Liver (tissue), 9 donors: ENCODE results near the gene PARD3. TPM values are rescaled to one million over a fixed set of nuclear protein-coding genes. Genes with fewer than 3 reads are reported as not detected.
"Not testable (repeated sequence)": the region's sequence is repeated elsewhere in the genome, so short reads cannot be mapped to it uniquely, and the experiment has no call there.

Source experiments
- DNase-seq: peaks from one replicate; pipeline ENCODE4 v3.0.0-alpha.2; 2017; ENCODE audit warnings: low spot score
- H3K27ac ChIP-seq, 2 donors: one replicate each; pipeline ENCODE4 v1.7.0; 2013; ENCODE audit warnings: inconsistent platforms in 2 of 2, low read length in 2 of 2, control low read depth in 1 of 2, low read depth in 1 of 2, mild to moderate bottlenecking in 1 of 2
- H3K27me3 ChIP-seq, 4 donors: one replicate each; pipeline versions ENCODE4 v1.6.1 to v1.7.0; 2013; ENCODE audit warnings: low read length in 3 of 4, inconsistent platforms in 1 of 4, mild to moderate bottlenecking in 1 of 4, moderate library complexity in 1 of 4; ENCODE audit not compliant: control insufficient read depth in 4 of 4, insufficient read depth in 4 of 4
- H3K36me3 ChIP-seq, 4 donors: one replicate each; pipeline versions ENCODE4 v1.6.1 to v1.7.0; 2013; ENCODE audit warnings: low read length in 3 of 4, mild to moderate bottlenecking in 3 of 4, low read depth in 1 of 4, moderate library complexity in 1 of 4; ENCODE audit not compliant: control insufficient read depth in 4 of 4, insufficient read depth in 3 of 4
- H3K4me1 ChIP-seq, 4 donors: one replicate each; pipeline versions ENCODE4 v1.6.1 to v1.7.0; 2013; ENCODE audit warnings: low read length in 3 of 4, mild to moderate bottlenecking in 3 of 4, moderate library complexity in 1 of 4; ENCODE audit not compliant: control insufficient read depth in 4 of 4, insufficient read depth in 4 of 4
- H3K4me3 ChIP-seq, 3 donors: one replicate each; pipeline versions ENCODE4 v1.6.1 to v1.7.0; 2013; ENCODE audit warnings: low read length in 3 of 3, control low read depth in 1 of 3, low read depth in 1 of 3, mild to moderate bottlenecking in 1 of 3
- H3K9ac ChIP-seq, 2 donors: one replicate each; pipeline ENCODE4 v1.7.0; 2013; ENCODE audit warnings: low read length in 2 of 2, mild to moderate bottlenecking in 2 of 2, moderate library complexity in 2 of 2, control low read depth in 1 of 2, low read depth in 1 of 2
- H3K9me3 ChIP-seq, 4 donors: one replicate each; pipeline versions ENCODE4 v1.6.1 to v1.7.0; 2013; ENCODE audit warnings: low read length in 3 of 4; ENCODE audit not compliant: control insufficient read depth in 4 of 4
- CTCF ChIP-seq: fragments of 150-350 bp; IDR thresholded peaks from 2 replicates; pipeline ENCODE4 v1.5.1; 2017; ENCODE audit warnings: improper control_type of control experiment, low read depth, low read length; ENCODE audit not compliant: missing input control
- EGR1 ChIP-seq, 2 donors: IDR thresholded peaks; 2 replicates each; pipeline ENCODE4 v1.6.1; 2016 to 2018; ENCODE audit warnings: antibody characterized with exemption in 2 of 2, low read depth in 2 of 2
- GABPA ChIP-seq, 2 donors: IDR thresholded peaks in 1 of 2; conservative IDR thresholded peaks in 1 of 2; 2 replicates each; pipeline ENCODE4 v1.6.1; 2016; ENCODE audit warnings: antibody characterized with exemption in 2 of 2, mild to moderate bottlenecking in 1 of 2, moderate library complexity in 1 of 2
- HNF4G ChIP-seq: IDR thresholded peaks from 2 replicates; pipeline ENCODE4 v1.6.1; 2016; ENCODE audit warnings: antibody characterized with exemption
- JUND ChIP-seq, 2 donors: IDR thresholded peaks; 2 replicates each; pipeline ENCODE4 v1.6.1; 2016; ENCODE audit warnings: antibody characterized with exemption in 2 of 2
- MAX ChIP-seq: IDR thresholded peaks from 2 replicates; pipeline ENCODE4 v1.6.1; 2016; ENCODE audit warnings: antibody characterized with exemption
- NR2F2 ChIP-seq: IDR thresholded peaks from 2 replicates; pipeline ENCODE4 v1.6.1; 2016; ENCODE audit warnings: antibody characterized with exemption
- REST ChIP-seq: IDR thresholded peaks from 2 replicates; pipeline ENCODE4 v1.6.1; 2016; ENCODE audit warnings: antibody characterized with exemption, mild to moderate bottlenecking
- RXRA ChIP-seq, 2 donors: IDR thresholded peaks; 2 replicates each; pipeline ENCODE4 v1.6.1; 2017 to 2018; ENCODE audit warnings: antibody characterized with exemption in 2 of 2, mild to moderate bottlenecking in 1 of 2
- TAF1 ChIP-seq: conservative IDR thresholded peaks from 2 replicates; pipeline ENCODE4 v1.6.1; 2016; ENCODE audit warnings: antibody characterized with exemption, mild to moderate bottlenecking
- YY1 ChIP-seq: IDR thresholded peaks from 2 replicates; pipeline ENCODE4 v1.6.1; 2016; ENCODE audit warnings: antibody characterized with exemption, mild to moderate bottlenecking
- ZBTB33 ChIP-seq: IDR thresholded peaks from 2 replicates; pipeline ENCODE4 v1.6.1; 2016; ENCODE audit warnings: antibody characterized with exemption
- WGBS: extraction: QIAGEN DNeasy Blood & Tissue Kit; methylation state at CpG from one replicate; pipeline ENCODE4 v1.1.7; 2013; 5-methylcytosine and 5-hydroxymethylcytosine counted together
- polyA plus RNA-seq, 2 donors: library from polyadenylated mRNA; stranded (reverse) in 1 of 2; unstranded in 1 of 2; fragments of 200-250 nt in 1 of 2; fragments of >200 nt in 1 of 2; fragmentation: Nextera tagmentation in 1 of 2; extraction: Ambion mirVana in 1 of 2; gene quantifications; one replicate each; pipeline versions ENCODE4 v1.2.1 to v1.2.3, GENCODE V29; 2013 to 2015
- total RNA-seq, 2 donors: library from RNA; depleted of rRNA; stranded (reverse); fragments of >200 nt; gene quantifications; one replicate each; pipeline ENCODE4 v1.2.3, GENCODE V29; 2014
- donor health status: healthy.
- donor health status: healthy.
- donor health status: healthy.
- donor health status: healthy.
- donor health status: healthy.

PARD3 gene
- total and polyA plus RNA-seq, 4 donors = 12.3 to 43.8 (median 13.5) TPM

DNA sequence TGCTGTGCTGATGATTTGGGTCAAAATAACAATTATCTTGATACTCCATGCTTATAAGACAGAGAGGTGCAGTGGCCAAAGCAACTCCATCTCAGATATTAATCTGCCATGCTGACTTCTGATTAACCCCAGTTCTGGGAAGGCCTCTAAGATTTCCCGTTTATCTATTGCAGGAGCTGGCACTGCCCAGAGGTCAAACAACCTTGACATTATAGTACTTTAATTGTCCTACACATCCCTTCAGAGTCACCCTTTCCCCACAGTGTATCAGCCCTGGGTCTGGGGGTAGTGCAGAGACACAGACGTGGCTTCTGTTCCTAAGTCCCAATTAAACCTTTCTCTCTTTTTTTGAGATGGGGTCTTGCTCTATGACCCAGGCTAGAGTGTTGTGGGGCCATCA lies 63.8 kb downstream of the PARD3 start:
- Histone ChIP-seq H3K4me1 (peaks cover 3 to 33% (median 20%) of the 10 kb centered on the region in 4 donors), H3K4me3 (no peak overlapping the region), H3K9me3 (no peaks in the 10 kb centered on the region), H3K9ac (no peak overlapping the region), H3K36me3 (no peaks in the 10 kb centered on the region), H3K27ac (no peak overlapping the region), H3K27me3 (no peaks in the 10 kb centered on the region)
- DNase-seq = no peak
- 44% methylated on average over 2 of the region's 2 CpGs for WGBS
- TF ChIP-seq CTCF (no peak), EGR1 (IDR thresholded peaks at IDR 0.05; ENCODE audit: low read depth in 2 of 2) (no peak), TAF1 (no peak), GABPA (IDR thresholded peaks at IDR 0.05 in 1 of 2, conservative IDR thresholded peaks at IDR 0.05 in 1 of 2) (no peak), MAX (no peak), ZBTB33 (no peak), RXRA (IDR thresholded peaks at IDR 0.05) (no peak), JUND (IDR thresholded peaks at IDR 0.05) (no peak), NR2F2 (no peak), HNF4G (no peak), YY1 (no peak), REST (no peak)

GRCh38 chr10:34750795-34751194 lies 64.3 kb downstream of the PARD3 start:
- not testable (repeated sequence) for DNase-seq, H3K27ac ChIP-seq, H3K9me3 ChIP-seq, H3K9ac ChIP-seq, H3K27me3 ChIP-seq, H3K36me3 ChIP-seq, H3K4me3 ChIP-seq
- H3K4me1 ChIP-seq = peaks cover 3 to 33% (median 20%) of the 10 kb centered on the region in 4 donors
- WGBS = 82% methylated on average over 7 of the region's 7 CpGs
